Right lobe of liver (tissue), 6 donors: Measurements from ENCODE around the gene DDX41. TPM values are rescaled to one million over a fixed set of nuclear protein-coding genes. Genes with fewer than 3 reads are reported as not detected.

Experiments used
- ATAC-seq, 4 donors: fragments of 200-7000 bp; cut with Tn5 transposase; one replicate each; pipeline ENCODE4 v1.9.1; 2020; ENCODE audit warnings: mild to moderate bottlenecking in 4 of 4, moderate library complexity in 4 of 4
- DNase-seq, 3 donors: peaks; one replicate each; pipeline ENCODE4 v3.0.0-alpha.2; 2020
- H3K27ac ChIP-seq, 3 donors: fragments of 200-600 bp; one replicate each; pipeline ENCODE4 v1.8.0; 2022
- H3K27me3 ChIP-seq, 2 donors: fragments of 200-600 bp; one replicate each; pipeline ENCODE4 v1.8.0; 2022
- H3K36me3 ChIP-seq, 4 donors: fragments of 200-600 bp; sonication (generic) in 1 of 4; one replicate each; pipeline versions ENCODE4 v1.5.1 to v1.8.0; 2017 to 2022; ENCODE audit warnings: control low read depth in 1 of 4
- H3K4me1 ChIP-seq, 4 donors: fragments of 200-600 bp; sonication (generic) in 1 of 4; one replicate each; pipeline versions ENCODE4 v1.5.1 to v1.8.0; 2017 to 2022; ENCODE audit warnings: control low read depth in 1 of 4
- H3K4me3 ChIP-seq, 3 donors: fragments of 200-600 bp; one replicate each; pipeline ENCODE4 v1.8.0; 2022
- H3K9me3 ChIP-seq, 4 donors: fragments of 200-600 bp; sonication (generic) in 1 of 4; one replicate each; pipeline versions ENCODE4 v1.5.1 to v1.8.0; 2017 to 2022; ENCODE audit warnings: control low read depth in 1 of 4
- POLR2A ChIP-seq: fragments of 450-650 bp; IDR thresholded peaks from one replicate; pipeline ENCODE4 v1.6.1; 2017; ENCODE audit warnings: antibody characterized with exemption, mild to moderate bottlenecking
- WGBS: methylation state at CpG from one replicate; pipeline ENCODE4 v1.1.6; 2018; ENCODE audit warnings: low coverage, low lambda C conversion rate; ENCODE audit not compliant: insufficient coverage; ENCODE audit errors: missing lambda C conversion rate; 5-methylcytosine and 5-hydroxymethylcytosine counted together
- intact Hi-C, 2 donors: fragments of 100-400 bp; cut with DNase I; formaldehyde crosslinking; loops; one replicate each; pipeline versions ENCODE4 v1.11.2 to v1.14.1; 2022
- total RNA-seq, 6 experiments: library from RNA; depleted of rRNA in 2 of 6; stranded (reverse); fragments of >200 nt in 2 of 6; fragmentation: NEBNext Ultra II Directional in 3 of 6; extraction: Animal tissue kit (Norgen Biotek cat#: 25700) in 3 of 6; gene quantifications; one replicate each; pipeline versions ENCODE4 v1.1.0 to v1.2.4, GENCODE V29; 2016 to 2023
- TF ChIP-seq, protein P1 (sequence below), 4 donors: fragments of 200-600 bp in 3 of 4; fragments of 450-650 bp in 1 of 4; IDR thresholded peaks; one replicate each; pipeline versions ENCODE4 v1.5.1 to v1.8.0; 2016 to 2022; ENCODE audit warnings: antibody characterized with exemption in 4 of 4, mild to moderate bottlenecking in 2 of 4
- donor health status: DM: no; HTN: yes; CAD: no.
- donor health status: DM: no; HTN: no; CAD: no.
- donor health status: DM: no; HTN: no; CAD: no.
- donor health status: DM: no; HTN: yes; CAD: no.
- donor health status: DM: no; HTN: yes; CAD: no.

The DDX41 gene
- total RNA-seq, 6 experiments from 2014 or later = 35.1 to 64.8 (median 47.9) TPM

GRCh38 chr5:177501874-177502678, 14.7 kb downstream of the DDX41 start:
- no peak for TF ChIP-seq POLR2A
- TF ChIP-seq, protein P1, sequence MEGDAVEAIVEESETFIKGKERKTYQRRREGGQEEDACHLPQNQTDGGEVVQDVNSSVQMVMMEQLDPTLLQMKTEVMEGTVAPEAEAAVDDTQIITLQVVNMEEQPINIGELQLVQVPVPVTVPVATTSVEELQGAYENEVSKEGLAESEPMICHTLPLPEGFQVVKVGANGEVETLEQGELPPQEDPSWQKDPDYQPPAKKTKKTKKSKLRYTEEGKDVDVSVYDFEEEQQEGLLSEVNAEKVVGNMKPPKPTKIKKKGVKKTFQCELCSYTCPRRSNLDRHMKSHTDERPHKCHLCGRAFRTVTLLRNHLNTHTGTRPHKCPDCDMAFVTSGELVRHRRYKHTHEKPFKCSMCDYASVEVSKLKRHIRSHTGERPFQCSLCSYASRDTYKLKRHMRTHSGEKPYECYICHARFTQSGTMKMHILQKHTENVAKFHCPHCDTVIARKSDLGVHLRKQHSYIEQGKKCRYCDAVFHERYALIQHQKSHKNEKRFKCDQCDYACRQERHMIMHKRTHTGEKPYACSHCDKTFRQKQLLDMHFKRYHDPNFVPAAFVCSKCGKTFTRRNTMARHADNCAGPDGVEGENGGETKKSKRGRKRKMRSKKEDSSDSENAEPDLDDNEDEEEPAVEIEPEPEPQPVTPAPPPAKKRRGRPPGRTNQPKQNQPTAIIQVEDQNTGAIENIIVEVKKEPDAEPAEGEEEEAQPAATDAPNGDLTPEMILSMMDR (IDR thresholded peaks at IDR 0.05) = no peak
- no peak overlapping the region for H3K4me3 ChIP-seq
- no peak for DNase-seq
- no peak for ATAC-seq
- intact Hi-C loops = loop anchor here in 1 of 2 donors (5.0 kb wide), 1 partner anchor 110 kb away; no protein-coding TSS in a partner anchor
- 59% methylated on average over 9 of the region's 9 CpGs for WGBS
- H3K27me3 ChIP-seq = no peaks in the 10 kb centered on the region
- no peaks in the 10 kb centered on the region for H3K36me3 ChIP-seq
- H3K9me3 ChIP-seq = no peaks in the 10 kb centered on the region
- H3K4me1 ChIP-seq = no peaks in the 10 kb centered on the region
- H3K27ac ChIP-seq = no peak overlapping the region

DNA sequence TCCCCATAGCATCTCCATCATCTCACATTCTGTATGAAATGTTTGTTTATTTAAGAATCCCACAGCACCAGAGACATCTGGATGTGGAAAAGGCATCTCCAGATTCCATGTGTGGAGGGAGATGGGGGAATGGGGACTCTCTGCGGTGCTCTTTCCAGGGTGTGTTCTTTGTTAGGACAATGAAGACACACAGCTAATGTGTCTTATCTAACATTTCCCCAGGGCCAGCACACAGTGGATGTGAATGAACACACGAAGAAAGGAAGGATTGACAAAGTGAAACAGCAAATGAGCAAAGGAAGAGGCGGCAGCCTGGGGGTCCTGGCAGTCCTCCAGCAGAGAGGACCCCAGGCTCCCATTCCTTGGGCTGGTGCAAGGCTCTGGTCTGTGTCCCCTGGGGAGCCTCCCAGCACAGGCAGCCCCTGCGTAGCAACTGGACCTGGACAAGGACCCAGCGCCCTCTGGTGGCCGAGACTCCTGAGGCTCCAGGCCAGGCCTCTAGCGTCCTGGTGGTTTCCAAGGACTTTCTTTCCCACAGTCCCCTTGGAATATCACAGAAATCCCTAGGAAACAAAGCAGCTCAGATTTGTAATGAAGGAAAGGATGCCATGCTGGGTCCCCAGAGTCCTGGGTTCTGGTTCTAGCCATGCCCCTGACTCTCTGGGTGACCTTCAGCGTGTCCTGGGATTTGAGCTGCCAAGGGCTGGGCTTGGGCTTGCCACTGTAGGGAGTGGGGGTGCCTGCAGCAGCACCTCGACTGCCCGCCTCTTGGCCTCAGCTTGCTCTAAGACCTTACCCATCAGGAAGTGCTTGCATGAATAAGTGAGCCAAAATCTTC, 15.9 kb downstream of the DDX41 start:
- H3K9me3 ChIP-seq = no peaks in the 10 kb centered on the region
- peak; percentile 50 to 60 (median 54) for ATAC-seq
- no peaks in the 10 kb centered on the region for H3K27me3 ChIP-seq
- TF ChIP-seq, protein P1 (IDR thresholded peaks at IDR 0.05) = peak; percentile 81 to 97 (median 96)
- no peak for TF ChIP-seq POLR2A
- no peak overlapping the region for H3K4me3 ChIP-seq
- H3K36me3 ChIP-seq = no peaks in the 10 kb centered on the region
- H3K4me1 ChIP-seq = no peaks in the 10 kb centered on the region
- WGBS = 10% methylated on average over 5 of the region's 10 CpGs
- no peak overlapping the region for H3K27ac ChIP-seq
- DNase-seq = peak; percentile 89 to 94 (median 90)
- intact Hi-C loops = loop anchor here in 1 of 2 donors (5.0 kb wide), 1 partner anchor 109 kb away; no protein-coding TSS in a partner anchor

DNA sequence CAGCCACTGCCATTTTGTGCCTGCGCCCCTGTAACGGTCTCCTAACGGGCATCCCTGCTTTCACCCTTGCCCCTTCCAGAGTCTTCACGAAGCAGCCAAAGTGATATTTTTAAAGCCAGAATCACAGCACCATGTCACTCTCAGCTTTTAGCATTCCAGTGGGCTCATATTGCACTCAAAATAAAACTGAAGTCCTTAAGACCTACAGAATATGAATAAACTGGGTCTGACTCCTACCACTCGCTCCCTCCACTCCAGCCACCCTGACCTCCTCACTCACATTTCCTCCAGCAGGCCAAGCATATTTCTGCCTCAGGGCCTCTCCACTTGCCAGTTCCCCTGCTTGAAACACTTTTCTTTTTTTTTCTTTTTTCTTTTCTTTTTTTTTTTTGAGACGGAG, 16.9 kb downstream of the DDX41 start:
- ATAC-seq (no peak), DNase-seq (no peak)
- Histone ChIP-seq H3K27ac (no peak overlapping the region), H3K4me3 (no peak overlapping the region), H3K36me3 (no peaks in the 10 kb centered on the region), H3K27me3 (no peaks in the 10 kb centered on the region), H3K9me3 (no peaks in the 10 kb centered on the region), H3K4me1 (no peaks in the 10 kb centered on the region)
- intact Hi-C loops = loop anchor here in 1 of 2 donors (5.0 kb wide), 1 partner anchor 108 kb away; no protein-coding TSS in a partner anchor
- TF ChIP-seq, protein P1 (IDR thresholded peaks at IDR 0.05) = no peak
- no peak for TF ChIP-seq POLR2A
- 73% methylated on average over 5 of the region's 6 CpGs for WGBS

- peak in 1 of 3 donors; percentile 75 for DNase-seq
- no peaks in the 10 kb centered on the region for H3K27me3 ChIP-seq
- H3K9me3 ChIP-seq = no peaks in the 10 kb centered on the region
- ATAC-seq = peak; percentile 18 to 29 (median 22)
- no peaks in the 10 kb centered on the region for H3K36me3 ChIP-seq
- no peaks in the 10 kb centered on the region for H3K4me1 ChIP-seq
- WGBS = 21% methylated on average over 17 of the region's 48 CpGs
- peak overlapping the region; percentile 58 to 86 (median 64) for H3K4me3 ChIP-seq
- no peak for TF ChIP-seq POLR2A
- TF ChIP-seq, protein P1 (IDR thresholded peaks at IDR 0.05) = no peak
- intact Hi-C loops = no loop called here
- H3K27ac ChIP-seq = peak overlapping the region; percentile 10 to 84 (median 14)
Measured at GRCh38 chr5:177498013-177498787, 18.6 kb downstream of the DDX41 start.
